Activated naive CD4-positive, alpha-beta T cell treated with anti-CD3 and anti-CD28 coated beads, Interleukin-2, amount 50 U/mL, for 16 hours (primary cell): ENCODE data around the gene KIF1A.
A peak's percentile ranks its signal among the peaks of the same experiment; 100 is the strongest.
"Not testable (repeated sequence)": the region's sequence is repeated elsewhere in the genome, so short reads cannot be mapped to it uniquely, and the experiment has no call there.

Source experiments
- DNase-seq: peaks from one replicate; pipeline ENCODE4 v3.0.0-alpha.2; 2020

Gene KIF1A

GRCh38 chr2:240786355-240786841 lies 33.6 kb downstream of the KIF1A start:
- peak; percentile 3 for DNase-seq

- peak; percentile 9 for DNase-seq
Observed at GRCh38 chr2:240785424-240786335, 34.3 kb downstream of the KIF1A start.

DNA sequence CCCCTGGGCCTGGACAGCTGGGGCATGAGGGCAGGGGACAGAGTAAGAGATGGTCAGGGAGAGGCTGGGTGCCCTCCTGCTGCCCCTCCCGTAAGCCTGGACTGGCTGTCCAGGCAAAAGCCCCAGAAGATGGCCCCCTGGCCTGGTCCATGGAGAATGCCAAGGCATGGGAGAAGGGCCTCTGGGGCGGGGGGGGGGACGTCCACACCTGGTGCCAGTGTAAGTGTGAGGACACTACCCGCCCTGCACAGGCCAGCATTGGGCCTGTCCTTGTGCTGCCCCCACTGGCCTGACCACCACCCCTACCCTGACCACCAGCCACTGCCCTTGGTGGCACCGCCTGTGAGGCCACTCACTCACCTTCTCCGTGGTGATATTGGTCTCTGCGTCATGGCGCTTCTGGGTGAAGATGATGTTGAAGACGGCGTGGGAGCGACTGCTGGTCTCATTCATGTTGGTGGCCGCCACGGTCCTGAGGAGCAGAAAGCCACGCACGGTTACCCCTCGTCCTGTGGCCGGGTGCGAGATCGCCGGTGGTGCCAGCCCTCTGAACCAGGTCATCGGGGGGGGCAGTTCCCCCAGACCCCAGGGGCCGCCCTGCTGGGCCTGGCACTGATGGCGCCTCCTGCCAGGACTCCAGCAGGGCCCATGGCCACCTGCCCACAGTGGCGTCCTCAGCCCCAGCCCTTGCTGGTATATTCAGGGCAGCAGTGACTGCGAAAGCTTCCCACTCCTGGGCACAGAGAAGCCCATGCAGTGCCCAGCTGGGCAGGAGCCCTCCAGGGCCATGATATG lies 35.2 kb downstream of the KIF1A start:
- peak; percentile 5 for DNase-seq

DNA sequence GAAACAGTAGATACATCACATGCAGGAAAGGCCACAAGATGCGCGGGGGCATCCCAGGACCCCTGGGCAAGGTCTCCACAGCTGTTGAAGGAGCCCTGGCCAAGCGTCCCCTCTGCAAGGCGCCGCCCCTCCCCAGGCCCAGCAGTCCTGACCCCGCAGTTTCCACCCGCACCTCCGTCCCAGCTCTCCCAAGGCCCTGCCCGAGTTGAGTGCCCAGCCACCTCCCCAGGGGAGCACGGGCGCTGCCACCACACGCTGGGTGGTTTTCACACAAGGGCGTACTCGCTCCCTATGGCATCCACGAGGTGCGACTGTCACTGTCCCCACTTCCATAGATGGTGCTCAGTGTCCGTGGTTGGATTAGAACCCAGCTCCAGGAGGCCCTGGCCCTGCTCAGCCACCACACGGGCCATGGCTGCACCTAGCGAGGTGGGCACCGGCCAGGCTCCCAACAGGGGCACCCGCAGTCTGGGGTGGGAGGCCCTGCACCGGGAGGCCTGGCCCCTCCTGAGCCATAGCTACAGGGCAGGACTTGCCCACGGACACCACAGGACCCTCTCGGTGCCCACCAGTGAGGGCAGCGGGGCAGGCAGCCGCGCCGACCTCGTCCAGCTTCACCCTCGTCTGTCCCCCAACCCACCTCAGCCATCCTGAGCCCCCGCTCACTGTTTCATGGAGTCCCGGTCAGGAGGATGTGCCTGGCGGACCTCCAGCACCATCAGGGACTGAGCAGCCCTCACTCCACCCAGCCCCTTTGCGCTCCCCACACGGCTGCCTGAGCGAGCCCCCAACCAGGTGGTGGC lies 36.0 kb downstream of the KIF1A start:
- peak; percentile 7 for DNase-seq

GRCh38 chr2:240782886-240783818 lies 36.9 kb downstream of the KIF1A start:
- peak; percentile 7 for DNase-seq

DNA sequence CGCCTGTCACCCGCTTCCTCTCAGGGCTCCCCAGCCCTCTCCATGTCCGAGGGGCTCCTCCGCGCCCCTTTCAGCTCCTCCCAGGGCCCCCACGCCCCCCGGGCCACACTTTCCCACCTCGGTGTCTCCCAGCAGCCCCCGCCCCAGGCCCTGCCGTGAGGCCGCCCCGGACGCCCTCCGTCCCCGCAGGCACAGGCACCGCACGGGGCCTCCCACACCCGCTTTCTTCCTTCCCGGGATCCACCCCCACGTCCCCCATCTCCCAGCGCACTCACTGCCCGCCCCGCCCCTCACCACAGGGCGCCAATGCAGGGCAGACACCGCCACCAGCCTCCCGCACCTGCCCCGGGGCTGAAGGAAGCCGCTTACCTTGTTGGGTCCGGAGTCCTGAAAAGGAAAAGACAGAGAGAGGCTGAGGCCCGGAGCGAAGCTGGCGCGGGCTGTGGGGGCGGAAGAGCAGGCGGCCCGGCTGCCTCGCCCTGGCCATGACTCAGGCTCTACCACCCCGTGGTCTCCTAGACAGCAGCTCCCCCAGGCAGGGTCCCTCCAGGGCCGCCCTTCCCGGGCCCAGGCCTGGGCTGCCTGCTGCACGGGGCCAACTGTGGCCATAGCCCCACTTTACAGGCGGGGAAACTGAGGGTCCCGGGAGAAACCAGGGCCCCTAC lies 37.7 kb downstream of the KIF1A start:
- DNase-seq = no peak

- DNase-seq = no peak
Observed at GRCh38 chr2:240781471-240782220, 38.4 kb downstream of the KIF1A start.

DNA sequence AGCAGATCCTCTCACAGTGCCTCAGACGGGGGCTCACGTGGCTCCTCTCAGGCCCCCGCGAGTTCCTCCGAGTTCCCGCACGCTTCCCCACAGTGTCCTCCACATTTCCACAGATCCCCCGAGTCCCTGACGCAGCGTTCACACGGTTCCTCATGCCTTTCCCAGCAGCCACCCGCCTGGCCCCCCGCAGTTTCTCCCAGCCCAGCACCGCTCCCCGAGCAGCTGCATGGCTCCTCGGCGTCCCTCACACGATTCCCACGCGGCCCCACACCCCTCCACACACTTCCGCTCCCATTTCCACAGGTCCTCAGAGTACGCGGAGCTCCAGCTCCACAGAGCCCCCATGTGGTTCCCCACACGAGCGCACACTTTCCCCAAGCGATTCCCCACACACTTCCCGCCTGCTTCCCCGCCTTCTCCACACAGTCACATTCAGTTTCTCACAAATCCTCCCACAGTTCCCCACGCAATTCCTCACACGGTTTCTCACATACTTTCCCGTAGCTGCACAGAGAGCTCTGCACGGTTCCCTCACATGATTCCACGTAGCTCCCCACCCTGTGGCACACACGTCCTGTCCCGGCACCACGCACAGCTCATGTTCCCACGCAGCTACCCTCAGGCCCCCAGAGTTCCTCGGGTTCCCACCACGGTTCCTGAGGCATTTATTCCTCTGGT lies 39.9 kb downstream of the KIF1A start:
- DNase-seq = no peak

DNA sequence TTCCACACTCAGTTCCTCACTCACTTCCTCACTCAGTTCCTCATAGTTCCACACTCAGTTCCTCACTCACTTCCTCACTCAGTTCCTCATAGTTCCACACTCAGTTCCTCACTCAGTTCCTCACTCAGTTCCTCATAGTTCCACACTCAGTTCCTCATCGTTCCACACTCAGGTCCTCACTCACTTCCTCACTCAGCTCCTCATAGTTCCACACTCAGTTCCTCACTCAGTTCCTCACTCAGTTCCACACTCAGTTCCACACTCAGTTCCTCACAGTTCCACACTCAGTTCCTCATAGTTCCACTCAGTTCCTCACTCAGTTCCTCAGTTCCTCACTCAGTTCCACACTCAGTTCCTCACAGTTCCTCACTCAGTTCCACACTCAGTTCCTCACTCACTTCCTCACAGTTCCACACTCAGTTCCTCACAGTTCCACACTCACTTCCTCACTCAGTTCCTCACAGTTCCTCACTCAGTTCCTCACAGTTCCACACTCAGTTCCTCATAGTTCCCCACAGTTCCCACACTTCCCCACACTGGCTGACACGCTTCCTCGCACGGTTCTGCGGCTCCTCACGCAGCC lies 40.7 kb downstream of the KIF1A start:
- DNase-seq = not testable (repeated sequence)

DNA sequence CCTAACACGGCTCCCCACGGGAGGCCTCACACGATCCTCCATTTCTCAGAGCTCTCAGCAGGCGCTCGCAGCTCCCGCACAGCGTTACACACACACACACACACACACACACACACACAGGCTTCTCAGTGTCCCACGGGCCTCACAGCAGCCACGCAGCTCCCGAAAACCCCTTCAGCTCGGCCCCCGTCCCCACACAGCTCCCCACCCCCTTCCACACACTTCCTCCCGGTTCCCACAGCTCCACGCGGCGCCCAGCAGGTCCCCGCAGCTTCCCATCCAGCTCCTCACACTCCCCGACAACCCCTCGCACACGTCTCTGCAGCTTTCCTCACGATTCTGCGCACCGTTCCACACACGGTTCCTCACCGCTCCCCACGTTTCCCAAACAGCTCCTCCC lies 41.6 kb downstream of the KIF1A start:
- DNase-seq = no peak

DNA sequence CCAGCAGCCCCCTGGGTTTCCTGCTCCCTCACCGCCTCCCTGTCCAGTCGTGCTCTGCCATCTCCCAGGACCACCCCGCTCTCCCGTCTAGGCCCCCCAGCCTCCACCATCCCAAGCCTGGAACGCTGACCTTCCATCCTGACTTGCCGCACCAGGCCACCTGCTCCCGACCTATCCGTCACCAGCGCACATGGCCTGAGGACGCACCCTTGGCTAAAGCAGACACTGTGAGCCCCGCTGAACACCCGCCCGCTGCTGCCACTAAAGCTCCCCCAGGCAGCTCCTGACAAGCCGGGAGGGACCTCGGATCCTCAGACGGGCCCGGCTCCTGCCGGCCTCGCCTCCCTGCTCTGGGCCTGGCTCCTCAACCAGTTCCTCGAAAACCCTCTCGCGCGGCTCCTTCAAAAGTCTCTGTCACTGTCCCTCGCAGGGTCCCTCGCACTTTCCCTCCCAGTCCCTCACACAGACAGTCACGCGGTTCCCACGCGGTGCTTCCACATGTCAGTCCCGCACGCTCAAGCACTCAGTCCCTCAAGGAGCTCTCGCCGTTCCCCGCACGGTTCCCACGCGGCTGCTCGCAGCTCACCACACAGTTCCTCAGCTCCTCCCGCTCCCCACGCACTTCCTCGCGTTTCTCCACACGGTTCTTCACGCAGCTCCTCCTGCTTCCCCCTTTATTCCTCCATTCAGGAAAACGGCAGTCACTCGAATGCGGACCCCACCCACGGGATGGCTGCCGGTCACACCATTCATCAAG lies 42.4 kb downstream of the KIF1A start:
- DNase-seq = no peak

- no peak for DNase-seq
Observed at GRCh38 chr2:240775905-240776304, 44.1 kb downstream of the KIF1A start.

DNA sequence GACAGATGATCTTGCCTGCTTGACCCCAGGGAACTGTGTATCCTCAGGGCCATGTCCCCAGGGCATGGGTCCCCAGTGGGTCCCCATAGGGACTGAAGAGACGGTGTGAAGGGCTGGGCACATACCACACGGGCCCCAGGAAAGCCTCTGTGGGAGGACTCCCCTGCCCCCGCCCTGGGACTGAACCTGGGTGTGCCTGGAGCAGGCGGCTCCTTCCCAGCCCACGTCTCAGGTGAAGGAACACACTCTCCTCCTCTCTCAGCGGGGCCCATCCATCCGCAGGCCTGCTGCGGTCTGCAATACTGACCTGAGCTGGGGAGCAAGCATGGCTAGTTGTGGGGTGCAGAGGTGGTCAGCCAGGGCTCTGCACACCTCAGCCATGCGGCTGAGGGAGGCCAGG lies 45.2 kb downstream of the KIF1A start:
- DNase-seq = no peak

DNA sequence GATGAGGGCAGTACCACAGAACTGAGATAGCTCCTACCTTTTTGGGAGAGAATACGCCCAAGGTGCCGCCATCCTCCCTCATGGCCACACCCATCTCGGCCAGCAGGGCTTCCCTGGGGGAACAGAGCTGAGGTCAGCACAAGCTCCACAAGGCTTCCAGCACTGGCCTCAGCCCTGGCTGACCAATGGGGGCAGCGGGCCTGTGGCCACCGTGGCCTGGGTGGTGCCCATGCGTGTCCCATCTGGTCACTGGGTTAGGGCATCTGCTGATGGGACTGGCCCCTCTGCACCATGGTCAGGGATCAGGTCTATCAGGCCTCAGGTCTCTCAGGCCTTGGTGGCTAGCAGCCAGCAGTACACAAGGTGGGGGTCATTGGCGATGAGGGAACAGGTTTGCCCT lies 50.9 kb downstream of the KIF1A start:
- DNase-seq = no peak

DNA sequence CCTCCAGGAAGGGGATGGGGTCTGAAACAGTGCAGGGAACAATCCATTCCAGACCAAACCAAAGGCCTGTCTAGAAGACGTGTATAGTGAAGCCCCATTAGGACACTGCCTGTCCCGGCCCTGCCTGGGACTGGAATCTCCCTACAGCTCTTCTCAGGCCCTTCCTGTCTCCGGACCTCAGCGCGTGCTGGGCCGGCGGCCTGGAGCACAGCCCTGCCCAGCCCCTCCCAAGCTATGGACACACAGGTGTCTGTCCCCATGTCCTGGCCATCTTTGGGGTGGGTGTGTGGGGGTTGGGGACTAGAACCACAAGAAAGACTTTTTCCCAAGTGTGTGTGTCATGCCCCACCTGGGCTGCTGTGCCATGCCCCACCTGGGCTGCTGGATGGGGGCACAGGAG lies 51.8 kb downstream of the KIF1A start:
- DNase-seq = no peak

DNA sequence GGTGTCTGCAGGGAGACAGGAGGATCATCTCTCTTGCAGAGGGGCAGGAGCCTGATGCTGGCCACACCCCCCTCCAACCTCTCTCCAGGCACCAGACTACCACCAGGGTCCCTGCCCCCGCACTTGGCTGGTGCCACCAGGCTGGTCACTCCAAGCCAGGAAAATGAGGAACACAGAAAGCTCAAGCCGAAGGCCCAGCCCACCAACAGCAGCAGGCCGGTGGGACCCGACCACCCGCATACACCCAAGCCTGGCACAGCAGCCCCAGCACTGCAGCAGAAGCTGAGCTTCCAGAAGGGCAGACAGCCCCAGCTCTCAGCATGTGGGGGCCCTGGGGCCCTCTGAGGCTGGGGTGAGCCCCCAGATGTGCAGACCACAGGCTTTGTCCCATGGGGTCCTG lies 52.7 kb downstream of the KIF1A start:
- no peak for DNase-seq

GRCh38 chr2:240766072-240766471 lies 53.9 kb downstream of the KIF1A start:
- no peak for DNase-seq

DNA sequence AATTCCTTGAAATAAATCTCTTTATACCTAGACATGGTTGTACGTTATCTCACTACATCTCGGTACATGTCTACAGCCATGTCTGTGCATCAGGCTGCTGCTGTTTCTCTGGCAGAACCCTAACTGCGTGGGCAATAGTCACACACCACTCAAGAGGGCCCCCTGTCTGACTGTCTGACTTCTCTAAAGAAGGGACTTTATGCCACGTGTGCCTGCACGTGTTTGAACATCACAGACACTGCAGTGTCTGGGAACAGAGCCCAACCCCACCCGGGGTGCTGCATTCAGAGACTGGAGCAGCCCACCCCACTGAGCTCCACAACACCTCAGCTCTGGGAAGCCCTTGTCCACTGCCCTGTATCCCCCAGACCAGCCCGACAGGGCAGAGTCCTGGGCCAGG lies 55.0 kb downstream of the KIF1A start:
- DNase-seq = no peak

DNA sequence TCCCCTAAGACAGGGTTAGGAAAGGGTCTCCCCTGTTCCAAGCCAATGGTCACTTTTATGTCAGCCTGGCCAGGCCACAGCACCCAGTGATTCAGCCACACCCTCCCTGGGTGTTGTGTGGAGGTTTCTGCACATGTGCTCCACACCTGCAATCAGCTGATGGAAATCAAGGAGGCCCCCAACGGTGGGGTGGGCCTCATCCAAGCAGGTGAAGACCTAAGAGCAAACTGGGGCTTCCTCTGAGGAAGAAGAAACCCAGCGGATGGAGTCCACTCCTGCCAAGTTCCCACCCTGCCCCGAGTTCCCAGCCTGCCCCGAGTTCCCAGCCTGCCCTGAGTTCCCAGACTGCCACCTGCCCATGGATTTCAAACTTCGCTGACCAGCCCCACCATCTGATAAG lies 55.4 kb downstream of the KIF1A start:
- no peak for DNase-seq
